Kidney (tissue), 14 donors: ENCODE measurements around the gene ALDH7A1. TPM values are rescaled to one million over a fixed set of nuclear protein-coding genes. Genes with fewer than 3 reads are reported as not detected.
A peak's percentile ranks its signal among the peaks of the same experiment; 100 is the strongest.

Source experiments
- DNase-seq, 5 donors: peaks; one replicate each; pipeline ENCODE4 v3.0.0-alpha.2; 2013 to 2020
- FAIRE-seq: peaks from 2 replicates; lab custom pipeline; 2012; peaks lifted over from hg19 to GRCh38; lab: Jason Lieb, UNC
- H3K27ac ChIP-seq, 2 donors: one replicate each; pipeline ENCODE4 v1.7.0; 2013; ENCODE audit warnings: low read depth in 2 of 2, low read length in 2 of 2, inconsistent platforms in 1 of 2
- H3K27me3 ChIP-seq: one replicate; pipeline ENCODE4 v1.7.1; 2013; ENCODE audit warnings: low read length, inconsistent platforms; ENCODE audit not compliant: control insufficient read depth, insufficient read depth
- H3K36me3 ChIP-seq, 3 donors: one replicate each; pipeline versions ENCODE4 v1.7.0 to v1.7.1; 2013; ENCODE audit warnings: low read length in 3 of 3, control low read depth in 1 of 3, inconsistent platforms in 1 of 3; ENCODE audit not compliant: insufficient read depth in 3 of 3, control insufficient read depth in 2 of 3
- H3K4me1 ChIP-seq, 3 donors: one replicate each; pipeline versions ENCODE4 v1.7.0 to v1.7.1; 2013; ENCODE audit warnings: low read length in 3 of 3, inconsistent platforms in 1 of 3, low read depth in 1 of 3; ENCODE audit not compliant: control insufficient read depth in 2 of 3, insufficient read depth in 2 of 3
- H3K4me3 ChIP-seq, 3 donors: one replicate each; pipeline versions ENCODE4 v1.7.0 to v1.8.1; 2013; ENCODE audit warnings: low read length in 3 of 3, control low read depth in 1 of 3, inconsistent platforms in 1 of 3
- H3K9ac ChIP-seq, 3 donors: one replicate each; pipeline versions ENCODE4 v1.7.0 to v1.7.1; 2013; ENCODE audit warnings: low read length in 3 of 3, control low read depth in 1 of 3, inconsistent platforms in 1 of 3
- H3K9me3 ChIP-seq, 3 donors: one replicate each; pipeline versions ENCODE4 v1.7.0 to v1.7.1; 2013; ENCODE audit warnings: low read length in 3 of 3, control low read depth in 1 of 3, inconsistent platforms in 1 of 3; ENCODE audit not compliant: control insufficient read depth in 2 of 3, insufficient read depth in 1 of 3
- intact Hi-C: fragments of 100-400 bp; cut with DNase I; formaldehyde crosslinking; loops from one replicate; pipeline ENCODE4 v1.11.1; 2022
- polyA plus RNA-seq: library from polyadenylated mRNA; stranded (reverse); fragments of 350-450 nt; fragmentation: Illumina TruSeq; extraction: RNeasy Lipid Tissue Mini Kit (QIAGEN cat#74804); gene quantifications from one replicate; pipeline ENCODE4 v1.2.3, GENCODE V29; 2014; ENCODE audit warnings: low read depth, low replicate concordance; ENCODE audit not compliant: insufficient read depth
- total RNA-seq: library from RNA; stranded (reverse); fragmentation: NEBNext Ultra II Directional; extraction: Animal tissue kit (Norgen Biotek cat#: 25700); gene quantifications from one replicate; pipeline ENCODE4 v1.2.1, GENCODE V29; 2021
- TF ChIP-seq, protein P1 (sequence below): IDR thresholded peaks from 3 replicates; pipeline ENCODE4 v1.5.1; 2012; ENCODE audit warnings: mild to moderate bottlenecking, moderate library complexity, borderline replicate concordance; ENCODE audit not compliant: insufficient read depth; ENCODE audit errors: extremely low read depth
- donor health status: control.
- donor health status: control.
- donor health status: control.
- donor health status: control.
- donor health status: control.
- donor health status: DM: yes; HTN: yes; CAD: no.
- donor health status: Normal renal cell carcinoma (clear cell type).

The ALDH7A1 gene
- total and polyA plus RNA-seq, 2 donors from 2014 or later, result 51.8 to 184 TPM

DNA sequence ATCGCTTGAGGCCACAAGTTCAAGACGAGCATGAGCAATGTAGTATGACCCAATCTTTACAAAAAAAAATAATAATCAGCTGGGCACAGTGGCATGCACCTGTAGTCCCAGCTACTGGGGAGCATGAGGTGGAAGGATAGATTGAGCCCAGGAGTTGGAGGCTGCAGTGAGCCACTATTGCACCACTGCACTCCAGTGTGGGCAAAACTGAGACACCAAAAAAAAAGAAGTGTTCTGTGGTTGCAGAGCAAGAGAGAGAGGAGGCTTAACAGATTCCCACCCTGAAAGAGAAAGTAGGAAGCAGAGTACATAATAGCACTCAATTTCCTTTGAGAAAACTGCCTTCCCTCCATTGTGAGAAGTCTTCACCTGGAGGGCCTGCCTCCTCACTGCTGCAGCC lies 52.6 kb downstream of the ALDH7A1 start:
- intact Hi-C loops, result no loop called here
- Histone ChIP-seq H3K27ac (peak overlapping the region in 1 of 2 donors; percentile 41), H3K9ac (no peak overlapping the region), H3K27me3 (no peaks in the 10 kb centered on the region), H3K4me3 (no peak overlapping the region), H3K9me3 (no peaks in the 10 kb centered on the region), H3K4me1 (peaks cover 0 to 4% (median 3%) of the 10 kb centered on the region in 3 donors), H3K36me3 (peaks cover 2 to 12% (median 8%) of the 10 kb centered on the region in 3 donors)
- no peak for DNase-seq
- TF ChIP-seq, protein P1, sequence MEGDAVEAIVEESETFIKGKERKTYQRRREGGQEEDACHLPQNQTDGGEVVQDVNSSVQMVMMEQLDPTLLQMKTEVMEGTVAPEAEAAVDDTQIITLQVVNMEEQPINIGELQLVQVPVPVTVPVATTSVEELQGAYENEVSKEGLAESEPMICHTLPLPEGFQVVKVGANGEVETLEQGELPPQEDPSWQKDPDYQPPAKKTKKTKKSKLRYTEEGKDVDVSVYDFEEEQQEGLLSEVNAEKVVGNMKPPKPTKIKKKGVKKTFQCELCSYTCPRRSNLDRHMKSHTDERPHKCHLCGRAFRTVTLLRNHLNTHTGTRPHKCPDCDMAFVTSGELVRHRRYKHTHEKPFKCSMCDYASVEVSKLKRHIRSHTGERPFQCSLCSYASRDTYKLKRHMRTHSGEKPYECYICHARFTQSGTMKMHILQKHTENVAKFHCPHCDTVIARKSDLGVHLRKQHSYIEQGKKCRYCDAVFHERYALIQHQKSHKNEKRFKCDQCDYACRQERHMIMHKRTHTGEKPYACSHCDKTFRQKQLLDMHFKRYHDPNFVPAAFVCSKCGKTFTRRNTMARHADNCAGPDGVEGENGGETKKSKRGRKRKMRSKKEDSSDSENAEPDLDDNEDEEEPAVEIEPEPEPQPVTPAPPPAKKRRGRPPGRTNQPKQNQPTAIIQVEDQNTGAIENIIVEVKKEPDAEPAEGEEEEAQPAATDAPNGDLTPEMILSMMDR, result no peak
- no peak for FAIRE-seq

- H3K27ac ChIP-seq, result no peak overlapping the region
- TF ChIP-seq, protein P1, result no peak
- H3K9ac ChIP-seq, result no peak overlapping the region
- H3K4me1 ChIP-seq, result peaks cover 0 to 6% (median 3%) of the 10 kb centered on the region in 3 donors
- intact Hi-C loops, result no loop called here
- H3K36me3 ChIP-seq, result no peaks in the 10 kb centered on the region
- H3K4me3 ChIP-seq, result no peak overlapping the region
- H3K27me3 ChIP-seq, result no peaks in the 10 kb centered on the region
- no peak for DNase-seq
- H3K9me3 ChIP-seq, result no peaks in the 10 kb centered on the region
- FAIRE-seq, result no peak
Observed at GRCh38 chr5:126540631-126541030, 54.4 kb downstream of the ALDH7A1 start.

DNA sequence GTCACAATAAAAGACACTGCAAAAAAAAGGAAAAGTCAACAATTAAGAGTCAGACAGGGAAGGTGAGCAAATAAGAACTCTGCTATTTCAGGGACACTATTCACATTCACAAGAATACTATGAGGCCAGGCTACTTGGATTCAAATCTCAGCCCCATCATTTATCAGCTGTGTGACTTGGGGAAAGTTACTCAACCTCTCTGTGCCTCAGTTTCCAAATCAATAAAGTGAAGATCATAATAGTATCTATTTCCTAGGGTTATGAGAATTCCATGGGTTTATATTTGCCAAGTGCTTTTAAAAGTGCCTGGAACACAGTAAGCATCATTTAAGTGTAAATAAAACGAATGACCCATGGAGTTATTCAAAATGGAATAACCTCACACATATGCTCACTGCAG lies 56.4 kb downstream of the ALDH7A1 start:
- Histone ChIP-seq H3K4me3 (no peak overlapping the region), H3K4me1 (peaks cover 0 to 9% (median 3%) of the 10 kb centered on the region in 3 donors), H3K27me3 (no peaks in the 10 kb centered on the region), H3K36me3 (no peaks in the 10 kb centered on the region), H3K9ac (no peak overlapping the region), H3K9me3 (no peaks in the 10 kb centered on the region), H3K27ac (no peak overlapping the region)
- DNase-seq (no peak), FAIRE-seq (no peak)
- TF ChIP-seq, protein P1, result no peak
- intact Hi-C loops, result loop anchor here (5.0 kb wide), 1 partner anchor 186 kb away; no protein-coding TSS in a partner anchor

DNA sequence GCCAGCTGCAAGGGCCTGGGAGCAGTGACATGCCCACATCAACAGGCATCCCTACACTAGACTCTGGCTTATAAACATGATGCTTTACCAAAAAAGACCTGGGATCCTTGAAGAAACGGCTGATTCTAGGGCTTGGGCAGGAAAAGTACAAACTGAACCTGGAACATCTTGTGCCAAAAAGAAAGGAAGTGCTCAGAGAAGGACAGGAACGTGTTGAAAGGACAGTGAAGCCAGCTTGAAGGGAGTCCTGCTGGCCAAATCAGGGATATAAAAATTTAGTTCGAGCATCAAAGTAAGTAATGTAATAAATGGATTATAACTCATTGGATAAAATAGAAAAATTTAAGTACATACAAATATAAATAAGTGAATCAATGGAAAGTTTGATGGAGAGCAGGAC lies 58.1 kb downstream of the ALDH7A1 start:
- intact Hi-C loops, result loop anchor here (5.0 kb wide), 1 partner anchor 185 kb away; no protein-coding TSS in a partner anchor
- Histone ChIP-seq H3K9me3 (no peaks in the 10 kb centered on the region), H3K27ac (no peak overlapping the region), H3K27me3 (no peaks in the 10 kb centered on the region), H3K36me3 (no peaks in the 10 kb centered on the region), H3K4me1 (peaks cover 3 to 5% (median 3%) of the 10 kb centered on the region in 3 donors), H3K9ac (no peak overlapping the region), H3K4me3 (no peak overlapping the region)
- TF ChIP-seq, protein P1, result no peak
- no peak for DNase-seq
- no peak for FAIRE-seq
